ENCODE measurements around the gene NUMB.
"Not testable (repeated sequence)": the region's sequence is repeated elsewhere in the genome, so short reads cannot be mapped to it uniquely, and the experiment has no call there.

The NUMB gene

DNA sequence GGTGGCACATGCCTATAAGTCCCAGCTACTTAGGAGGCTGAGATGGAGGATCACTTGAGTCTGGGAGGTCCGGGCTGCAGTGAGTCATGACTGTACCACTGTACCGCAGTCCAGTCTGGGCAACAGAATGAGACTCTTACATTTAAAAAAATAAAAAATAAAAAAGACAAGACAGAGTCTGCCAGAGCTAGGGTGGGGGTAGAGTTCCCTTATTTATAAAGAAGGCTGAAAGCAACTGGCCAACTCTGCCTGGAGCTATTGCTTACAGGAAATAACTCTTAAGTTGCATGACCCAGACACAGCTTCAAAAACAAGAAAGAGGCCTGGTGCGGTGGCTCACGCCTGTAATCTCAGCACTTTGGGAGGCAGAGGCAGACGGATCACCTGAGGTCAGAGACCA, 31.5 kb downstream of the NUMB start:
- no peak for DNase-seq (ENCODE audit: low read depth, low spot score)
- H3K27ac ChIP-seq: no peak overlapping the region

DNA sequence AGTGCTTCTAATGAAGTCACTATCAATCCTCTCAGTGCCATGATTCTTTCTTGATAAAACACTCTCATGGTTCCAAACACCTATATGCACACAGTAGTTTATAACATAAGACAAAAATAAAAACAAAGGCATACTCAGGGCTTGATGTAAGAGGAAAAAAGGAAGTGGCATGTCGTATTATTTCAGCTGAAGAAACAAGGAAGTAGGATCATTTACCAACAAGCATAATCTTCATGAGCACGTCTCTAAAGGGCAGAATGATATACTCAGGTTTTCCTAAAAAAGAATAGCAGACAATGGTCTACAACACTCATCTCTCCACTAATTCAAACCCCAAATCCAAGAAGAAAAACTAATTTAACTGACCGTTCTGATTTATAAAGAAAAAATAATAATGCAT, 33.9 kb downstream of the NUMB start:
- DNase-seq (ENCODE audit: low read depth, low spot score): peak; percentile 2
- H3K27ac ChIP-seq: peak overlapping the region; percentile 2

DNA sequence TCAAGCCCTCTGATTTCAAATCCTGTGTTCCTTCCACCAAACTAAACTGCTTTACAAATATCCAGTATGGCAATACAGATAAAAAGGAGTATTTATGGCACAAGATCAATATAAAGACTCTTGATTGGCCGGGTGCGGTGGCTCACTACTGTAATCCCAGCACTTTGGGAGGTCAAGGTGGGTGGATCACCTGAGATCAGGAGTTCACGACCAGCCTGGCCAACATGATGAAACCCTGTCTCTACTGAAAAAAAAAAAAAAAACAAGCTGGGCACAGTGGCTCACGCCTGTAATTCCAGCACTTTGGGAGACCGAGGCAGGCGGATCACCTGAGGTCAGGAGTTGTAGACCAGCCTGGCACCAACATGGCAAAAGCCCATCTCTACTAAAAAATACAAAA, 35.3 kb downstream of the NUMB start:
- not testable (repeated sequence) for DNase-seq (ENCODE audit: low read depth, low spot score); H3K27ac ChIP-seq

DNA sequence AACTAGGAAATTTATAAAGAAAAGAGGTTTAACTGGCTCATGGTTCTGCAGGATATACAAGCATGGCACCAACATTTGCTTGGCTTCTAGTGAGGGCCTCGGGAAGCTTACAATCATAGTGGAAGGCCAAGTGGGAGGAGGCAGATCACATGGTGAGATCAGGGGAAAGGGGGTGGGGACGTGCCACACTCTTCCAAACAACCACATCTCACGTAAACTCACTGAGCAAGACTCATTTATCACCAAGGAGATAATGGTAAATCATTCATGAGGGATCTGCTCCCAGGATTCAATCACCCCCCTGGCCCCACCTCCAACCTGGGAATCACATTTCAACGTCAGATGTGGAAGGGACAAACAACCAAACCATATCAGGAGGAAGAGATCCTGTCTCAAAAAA, 35.8 kb downstream of the NUMB start:
- no peak for DNase-seq (ENCODE audit: low read depth, low spot score)
- no peak overlapping the region for H3K27ac ChIP-seq

- H3K27ac ChIP-seq: no peak overlapping the region
- DNase-seq (ENCODE audit: low read depth, low spot score): no peak
These were observed 40.1 kb downstream of the NUMB start for GRCh38 chr14:73418227-73418626.

DNA sequence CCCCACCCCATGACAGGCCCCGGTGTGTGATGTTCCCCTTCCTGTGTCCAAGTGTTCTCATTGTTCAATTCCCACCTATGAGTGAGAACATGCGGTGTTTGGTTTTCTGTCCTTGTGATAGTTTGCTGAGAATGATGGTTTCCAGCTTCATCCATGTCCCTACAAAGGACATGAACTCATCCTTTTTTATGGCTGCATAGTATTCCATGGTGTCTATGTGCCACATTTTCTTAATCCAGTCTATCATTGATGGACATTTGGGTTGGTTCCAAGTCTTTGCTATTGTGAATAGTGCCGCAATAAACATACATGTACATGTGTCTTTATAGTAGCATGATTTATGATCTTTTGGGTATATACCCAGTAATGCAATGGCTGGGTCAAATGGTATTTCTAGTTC, 52.1 kb downstream of the NUMB start:
- DNase-seq (ENCODE audit: low read depth, low spot score); H3K27ac ChIP-seq: not testable (repeated sequence)

GRCh38 chr14:73403181-73403752, 55.1 kb downstream of the NUMB start:
- no peak overlapping the region for H3K27ac ChIP-seq
- no peak for DNase-seq (ENCODE audit: low read depth, low spot score)

DNA sequence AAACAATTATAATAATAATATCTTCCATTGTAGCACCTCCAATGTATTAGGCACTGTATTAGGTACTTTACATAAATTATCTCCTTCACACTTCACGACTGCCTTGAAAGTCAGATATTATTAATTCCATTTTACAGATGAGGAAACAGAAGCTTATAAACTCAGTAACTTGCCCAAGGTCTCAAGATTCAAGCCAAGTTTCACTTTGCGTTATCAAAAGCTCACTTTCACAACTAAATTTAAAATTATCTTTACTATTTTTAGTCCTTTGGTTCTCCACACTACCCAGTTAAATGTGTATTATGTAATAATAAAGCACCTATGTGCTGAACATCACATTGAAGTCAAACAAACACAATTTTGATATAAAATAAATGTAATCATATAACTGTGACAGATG, 55.8 kb downstream of the NUMB start:
- H3K27ac ChIP-seq: no peak overlapping the region

DNA sequence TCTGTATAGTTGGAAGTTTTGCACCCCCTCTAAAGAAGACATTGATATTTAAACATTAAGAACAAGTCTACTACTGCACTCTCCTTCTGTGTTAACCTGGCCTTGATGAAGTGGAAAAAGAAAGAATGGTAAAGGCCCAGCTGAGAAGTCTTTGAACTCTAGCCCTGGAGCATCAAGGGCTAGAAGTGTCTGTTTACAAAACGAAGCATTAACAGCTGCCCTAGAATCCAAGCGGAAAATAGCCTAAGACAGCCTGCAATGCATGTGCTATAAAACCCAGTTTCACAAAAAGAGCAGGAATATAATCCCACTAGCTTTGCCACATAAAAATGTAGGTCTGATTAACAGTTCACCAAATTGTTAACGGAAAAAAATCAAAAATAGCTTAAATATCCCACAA, 60.5 kb downstream of the NUMB start:
- DNase-seq (ENCODE audit: low read depth, low spot score): no peak
- H3K27ac ChIP-seq: no peak overlapping the region

More for the DNA sequence above, 55.8 kb downstream of the NUMB start:
- no peak for DNase-seq (ENCODE audit: low read depth, low spot score)

GRCh38 chr14:73394317-73394716, 64.0 kb downstream of the NUMB start:
- no peak for DNase-seq (ENCODE audit: low read depth, low spot score)
- no peak overlapping the region for H3K27ac ChIP-seq

DNA sequence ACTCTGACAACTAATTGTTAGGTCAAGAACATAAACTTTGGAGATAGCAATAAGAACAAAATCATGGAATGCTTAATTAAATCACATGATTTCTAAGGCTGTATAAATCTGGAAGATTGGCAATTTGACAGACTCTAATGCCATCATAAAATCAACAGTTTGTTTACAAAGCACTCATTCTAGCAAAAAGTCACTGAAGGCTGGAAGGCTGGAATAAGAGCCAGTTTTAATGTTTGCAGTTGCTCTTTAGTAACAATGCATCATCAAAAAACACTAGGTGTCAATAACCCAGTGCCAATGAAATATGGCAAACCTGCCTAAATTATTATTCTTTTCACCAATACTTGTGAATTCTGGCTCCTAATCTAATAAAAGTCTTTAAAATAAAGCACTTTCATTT, 65.0 kb downstream of the NUMB start:
- no peak for DNase-seq (ENCODE audit: low read depth, low spot score)
- no peak overlapping the region for H3K27ac ChIP-seq

DNA sequence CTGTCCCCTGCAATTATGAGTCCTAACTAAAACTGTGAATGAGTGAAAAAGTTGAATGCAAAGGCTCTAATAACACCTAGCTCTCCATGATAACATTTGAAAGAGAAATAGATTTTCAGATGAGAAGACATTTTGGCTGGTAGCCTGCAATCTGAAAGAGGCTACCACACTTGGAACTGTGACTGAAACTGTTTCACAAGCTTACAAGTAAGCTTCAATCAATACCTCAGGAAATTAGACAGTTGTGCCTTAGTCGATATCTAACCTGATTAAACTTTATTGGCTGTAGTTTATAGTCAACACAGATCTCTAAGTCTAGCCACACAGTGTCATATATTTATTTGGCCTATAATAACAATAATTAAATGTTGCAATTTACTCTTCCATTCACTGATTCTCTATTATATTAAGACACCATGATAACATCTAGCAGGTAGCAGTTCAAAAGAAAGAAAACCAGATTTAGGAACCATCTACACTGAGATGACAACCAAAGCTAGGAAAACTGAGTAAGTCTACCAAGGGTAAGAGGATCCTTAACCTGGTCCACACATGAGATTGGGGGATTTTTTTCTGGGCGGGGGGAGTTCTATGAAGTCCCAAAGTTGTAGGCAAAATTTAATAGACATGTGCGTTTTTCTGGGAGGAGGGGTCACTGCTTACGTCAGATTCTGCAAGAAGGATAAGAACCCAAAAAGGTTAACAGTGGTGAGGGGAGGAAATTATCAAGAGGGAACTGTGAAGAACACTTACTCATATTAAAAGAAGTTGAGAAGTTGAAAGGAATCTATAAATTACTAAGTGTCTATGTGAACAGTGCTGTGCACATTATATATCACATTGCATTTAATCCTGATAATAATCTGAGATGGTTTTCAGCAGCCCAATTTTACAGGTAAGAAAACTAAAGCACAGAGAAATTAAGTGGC, 65.8 kb downstream of the NUMB start:
- no peak overlapping the region for H3K27ac ChIP-seq
- DNase-seq (ENCODE audit: low read depth, low spot score): no peak

GRCh38 chr14:73387860-73388259, 70.5 kb downstream of the NUMB start:
- DNase-seq (ENCODE audit: low read depth, low spot score); H3K27ac ChIP-seq: not testable (repeated sequence)

DNA sequence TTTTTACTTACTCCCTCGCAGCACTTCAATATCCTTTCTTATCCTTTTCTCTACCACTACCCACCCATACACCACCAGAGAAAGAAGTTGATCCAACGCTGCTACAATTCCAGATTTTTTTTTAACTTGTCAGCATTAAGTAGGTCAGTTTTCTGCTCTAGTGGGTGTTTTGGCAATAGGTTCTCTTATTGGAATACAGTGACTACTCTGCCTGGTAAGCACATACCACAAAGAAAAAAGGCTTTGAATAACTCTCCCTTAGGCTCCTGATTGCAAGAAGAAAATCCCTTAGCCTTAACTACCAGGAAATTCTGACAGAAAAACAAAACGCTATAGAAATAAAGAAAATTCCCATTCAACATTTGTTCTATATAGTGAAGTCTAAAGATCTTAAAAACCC, 72.0 kb downstream of the NUMB start:
- DNase-seq (ENCODE audit: low read depth, low spot score): no peak
- H3K27ac ChIP-seq: no peak overlapping the region

GRCh38 chr14:73385021-73385420, 73.3 kb downstream of the NUMB start:
- not testable (repeated sequence) for DNase-seq (ENCODE audit: low read depth, low spot score)

DNA sequence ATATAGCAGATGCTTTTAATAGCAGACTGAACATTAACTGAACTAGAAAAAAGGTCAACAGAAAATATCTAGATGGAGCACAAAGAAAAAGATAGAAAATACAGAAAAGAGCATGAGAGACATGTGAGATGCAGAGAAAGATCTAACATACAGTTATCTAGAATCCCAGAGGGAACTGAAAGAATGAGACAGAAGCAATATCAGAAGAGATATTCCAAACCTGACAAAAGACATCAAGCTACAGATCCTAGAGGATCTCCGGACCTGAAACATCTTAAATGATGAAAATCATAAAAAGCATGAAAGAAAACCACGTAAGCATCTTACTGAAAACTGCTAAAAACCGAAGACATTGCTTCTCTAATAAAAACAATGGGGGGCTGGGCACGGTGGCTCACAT, 75.0 kb downstream of the NUMB start:
- DNase-seq (ENCODE audit: low read depth, low spot score): no peak
- H3K27ac ChIP-seq: no peak overlapping the region

More at GRCh38 chr14:73385021-73385420, 73.3 kb downstream of the NUMB start:
- H3K27ac ChIP-seq: not testable (repeated sequence)

- DNase-seq (ENCODE audit: low read depth, low spot score): no peak
- no peak overlapping the region for H3K27ac ChIP-seq
These were observed 76.8 kb downstream of the NUMB start for GRCh38 chr14:73381380-73382013.

GRCh38 chr14:73376585-73376984, 81.8 kb downstream of the NUMB start:
- no peak overlapping the region for H3K27ac ChIP-seq
- DNase-seq (ENCODE audit: low read depth, low spot score): no peak

DNA sequence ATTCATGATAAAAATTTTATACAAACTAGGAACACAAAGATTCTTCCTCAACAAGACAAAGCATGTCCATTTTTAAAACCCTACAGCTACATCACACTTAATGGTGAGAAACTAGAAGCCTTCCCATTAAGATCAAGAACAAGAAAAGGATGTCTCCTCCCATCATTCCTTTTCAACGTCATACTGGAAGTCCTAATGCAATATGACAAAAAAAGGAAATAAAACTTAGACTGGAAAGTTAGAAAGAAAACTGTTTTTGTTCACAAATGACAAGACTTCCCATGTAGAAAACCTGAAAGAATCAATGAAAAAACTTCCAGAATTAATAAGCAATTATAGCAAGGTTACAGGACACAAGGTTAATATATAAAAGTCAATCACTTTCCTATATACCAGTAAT, 82.5 kb downstream of the NUMB start:
- H3K27ac ChIP-seq: no peak overlapping the region

DNA sequence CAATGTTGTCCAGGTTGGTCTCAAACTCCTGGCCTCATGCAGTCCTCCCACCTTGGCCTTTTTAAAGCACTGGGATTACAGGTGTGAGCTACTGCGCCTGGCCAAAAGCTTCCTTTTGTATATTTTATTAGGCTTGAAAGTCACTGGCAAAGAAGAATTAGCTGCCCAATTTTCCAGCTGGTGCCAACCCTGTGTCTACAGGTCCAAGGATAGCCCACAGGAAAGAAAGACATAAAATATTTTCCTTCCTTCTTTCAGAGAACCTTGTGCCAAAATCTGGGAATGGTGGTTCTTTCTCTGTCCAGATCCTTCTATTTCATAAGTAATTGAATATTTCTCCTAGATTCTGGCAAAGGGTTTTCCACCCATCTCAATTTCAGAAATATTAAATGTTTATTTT, 84.1 kb downstream of the NUMB start:
- no peak overlapping the region for H3K27ac ChIP-seq
- no peak for DNase-seq (ENCODE audit: low read depth, low spot score)

More for the DNA sequence above, 82.5 kb downstream of the NUMB start:
- DNase-seq (ENCODE audit: low read depth, low spot score): no peak

DNA sequence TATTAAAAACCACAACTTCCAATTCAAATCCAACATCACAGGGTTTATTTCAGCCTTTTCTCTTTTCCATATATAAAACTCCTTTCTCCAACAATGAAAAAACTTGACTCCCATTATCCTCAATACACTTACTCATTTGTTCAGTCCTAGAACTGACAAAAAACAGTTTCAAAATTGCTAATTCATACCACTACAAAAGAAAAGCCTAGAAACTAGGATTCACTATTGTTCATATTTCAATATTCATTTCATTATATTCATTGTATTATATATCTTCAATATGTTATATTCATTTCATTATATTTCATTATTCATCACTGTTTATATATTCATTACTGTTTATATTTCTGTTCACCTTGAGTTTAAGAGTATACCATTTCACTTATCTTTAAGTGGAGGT, 85.8 kb downstream of the NUMB start:
- no peak for DNase-seq (ENCODE audit: low read depth, low spot score)

More for the DNA sequence above, 85.8 kb downstream of the NUMB start:
- no peak overlapping the region for H3K27ac ChIP-seq

Measured in epithelial cell of prostate (primary cell).